Measurements from ENCODE around the gene SMIM35.

SMIM35 gene

DNA sequence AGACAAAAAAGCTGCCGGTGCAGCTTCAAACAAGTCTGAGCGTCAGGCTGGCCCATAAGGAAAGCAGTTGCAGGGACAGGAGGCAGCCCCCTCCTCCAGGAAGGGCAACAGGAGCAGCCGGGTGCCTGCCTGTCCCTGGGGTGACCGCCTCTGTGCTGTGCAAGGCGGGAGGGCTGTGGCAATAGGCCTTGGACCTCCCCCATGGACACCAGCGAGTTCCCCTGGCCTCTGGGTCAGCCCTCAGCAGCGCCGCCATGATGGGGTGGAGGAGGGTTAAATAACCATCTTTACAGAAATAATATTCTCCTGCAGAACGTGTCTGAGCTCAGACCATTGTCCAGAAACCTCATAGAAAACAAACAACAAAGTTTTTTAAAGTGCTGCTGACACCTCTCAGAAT, 13.2 kb downstream of the SMIM35 start:
- Histone ChIP-seq H3K4me3 (replicated peaks; ENCODE audit: low read depth, low read length) (no peak overlapping the region), H3K27me3 (replicated peaks; ENCODE audit: control insufficient read depth, insufficient read depth, low read length) (no peaks in the 10 kb centered on the region; the same call in none of the 2 replicates), H3K36me3 (ENCODE audit: control insufficient read depth, insufficient read depth, low read length) (no peaks in the 10 kb centered on the region)
- no peak for DNase-seq (ENCODE audit: extremely low read depth, insufficient read length)
- TF ChIP-seq, protein P1, sequence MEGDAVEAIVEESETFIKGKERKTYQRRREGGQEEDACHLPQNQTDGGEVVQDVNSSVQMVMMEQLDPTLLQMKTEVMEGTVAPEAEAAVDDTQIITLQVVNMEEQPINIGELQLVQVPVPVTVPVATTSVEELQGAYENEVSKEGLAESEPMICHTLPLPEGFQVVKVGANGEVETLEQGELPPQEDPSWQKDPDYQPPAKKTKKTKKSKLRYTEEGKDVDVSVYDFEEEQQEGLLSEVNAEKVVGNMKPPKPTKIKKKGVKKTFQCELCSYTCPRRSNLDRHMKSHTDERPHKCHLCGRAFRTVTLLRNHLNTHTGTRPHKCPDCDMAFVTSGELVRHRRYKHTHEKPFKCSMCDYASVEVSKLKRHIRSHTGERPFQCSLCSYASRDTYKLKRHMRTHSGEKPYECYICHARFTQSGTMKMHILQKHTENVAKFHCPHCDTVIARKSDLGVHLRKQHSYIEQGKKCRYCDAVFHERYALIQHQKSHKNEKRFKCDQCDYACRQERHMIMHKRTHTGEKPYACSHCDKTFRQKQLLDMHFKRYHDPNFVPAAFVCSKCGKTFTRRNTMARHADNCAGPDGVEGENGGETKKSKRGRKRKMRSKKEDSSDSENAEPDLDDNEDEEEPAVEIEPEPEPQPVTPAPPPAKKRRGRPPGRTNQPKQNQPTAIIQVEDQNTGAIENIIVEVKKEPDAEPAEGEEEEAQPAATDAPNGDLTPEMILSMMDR (IDR thresholded peaks at IDR 0.05; ENCODE audit: insufficient read depth, low read length, poor library complexity, severe bottlenecking) = no peak

- Histone ChIP-seq H3K36me3 (ENCODE audit: control insufficient read depth, insufficient read depth, low read length) (no peaks in the 10 kb centered on the region), H3K4me3 (replicated peaks; ENCODE audit: low read depth, low read length) (no peak overlapping the region), H3K27me3 (replicated peaks; ENCODE audit: control insufficient read depth, insufficient read depth, low read length) (no peaks in the 10 kb centered on the region; the same call in none of the 2 replicates)
- TF ChIP-seq, protein P1 (IDR thresholded peaks at IDR 0.05; ENCODE audit: insufficient read depth, low read length, poor library complexity, severe bottlenecking) = no peak
- DNase-seq (ENCODE audit: extremely low read depth, insufficient read length) = no peak
These were observed 15.2 kb downstream of the SMIM35 start for GRCh38 chr11:118071416-118072030.

DNA sequence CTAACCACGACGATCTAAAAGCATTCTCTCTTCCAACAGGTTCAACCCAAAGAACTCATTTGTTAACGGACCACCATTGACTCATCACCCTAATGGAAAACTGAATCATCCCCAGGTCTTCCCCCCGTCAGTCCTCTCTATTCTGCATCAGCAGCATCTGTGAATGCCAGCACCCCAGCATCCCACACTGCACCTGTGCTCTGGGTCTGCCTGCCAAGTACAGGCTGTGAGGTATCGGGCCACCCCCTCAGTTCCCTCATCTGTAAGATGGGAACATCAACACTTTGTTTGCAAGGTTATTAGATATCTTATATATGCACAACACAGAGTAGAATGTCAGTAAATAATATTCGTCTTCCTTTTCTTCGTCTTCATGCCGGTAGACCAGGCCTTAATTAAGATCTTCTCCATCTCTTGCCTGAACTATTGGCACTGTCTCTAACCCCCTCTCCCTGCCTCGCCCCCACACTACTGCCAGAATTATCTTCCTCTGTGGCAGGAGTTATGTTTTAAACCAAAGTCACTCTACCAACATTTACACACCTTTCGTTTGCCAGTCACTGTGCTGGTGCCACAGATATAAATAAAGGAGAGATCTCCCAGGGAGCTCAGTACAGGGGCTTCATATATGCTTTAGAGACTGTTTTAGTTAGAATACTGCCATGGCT, 17.7 kb downstream of the SMIM35 start:
- Histone ChIP-seq H3K27me3 (replicated peaks; ENCODE audit: control insufficient read depth, insufficient read depth, low read length) (no peaks in the 10 kb centered on the region; the same call in none of the 2 replicates), H3K36me3 (ENCODE audit: control insufficient read depth, insufficient read depth, low read length) (no peaks in the 10 kb centered on the region)

DNA sequence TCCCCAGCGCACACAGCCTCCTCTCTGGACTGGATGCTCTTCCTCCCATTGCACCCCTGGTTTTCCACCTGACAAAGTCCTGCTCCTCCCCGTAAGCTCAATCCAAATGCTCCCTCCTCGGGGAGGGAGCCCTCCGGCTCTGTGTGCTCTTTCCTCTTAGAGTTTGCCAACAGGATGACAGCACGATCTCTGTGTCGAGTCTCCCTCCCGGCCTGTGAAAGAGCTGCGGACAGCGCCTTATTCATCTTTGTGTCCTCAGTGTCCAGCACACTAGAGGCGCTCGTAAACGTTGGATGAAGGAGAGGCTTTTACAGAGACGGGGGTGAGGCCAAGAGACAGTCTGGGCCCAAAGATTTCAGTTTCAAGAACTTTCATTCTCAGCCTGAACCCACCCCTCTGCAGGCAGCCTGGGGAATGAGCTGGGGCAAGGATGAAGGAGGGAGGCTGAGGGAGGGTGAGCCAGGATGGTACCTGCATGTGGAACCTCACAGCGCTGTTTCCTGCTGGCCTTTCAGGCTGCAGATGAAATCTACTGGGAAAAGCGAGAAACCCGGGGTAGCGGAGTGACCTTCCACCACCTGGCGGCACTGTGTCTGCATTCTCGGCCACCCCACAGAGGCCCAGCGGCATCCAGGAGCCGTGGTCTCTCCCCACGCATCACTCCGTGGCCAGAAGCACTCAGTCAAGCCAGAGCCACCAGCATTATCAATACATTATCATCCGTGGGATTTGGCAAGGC, 18.4 kb downstream of the SMIM35 start:
- TF ChIP-seq, protein P1 (IDR thresholded peaks at IDR 0.05; ENCODE audit: insufficient read depth, low read length, poor library complexity, severe bottlenecking) = no peak
- no peak for DNase-seq (ENCODE audit: extremely low read depth, insufficient read length)
- Histone ChIP-seq H3K27me3 (replicated peaks; ENCODE audit: control insufficient read depth, insufficient read depth, low read length) (no peaks in the 10 kb centered on the region; the same call in none of the 2 replicates), H3K36me3 (ENCODE audit: control insufficient read depth, insufficient read depth, low read length) (no peaks in the 10 kb centered on the region), H3K4me3 (replicated peaks; ENCODE audit: low read depth, low read length) (no peak overlapping the region)

More for the DNA sequence above, 17.7 kb downstream of the SMIM35 start:
- no peak for DNase-seq (ENCODE audit: extremely low read depth, insufficient read length)
- TF ChIP-seq, protein P1 (IDR thresholded peaks at IDR 0.05; ENCODE audit: insufficient read depth, low read length, poor library complexity, severe bottlenecking) = no peak
- no peak overlapping the region for H3K4me3 ChIP-seq (replicated peaks; ENCODE audit: low read depth, low read length)

- Histone ChIP-seq H3K36me3 (ENCODE audit: control insufficient read depth, insufficient read depth, low read length) (no peaks in the 10 kb centered on the region), H3K27me3 (replicated peaks; ENCODE audit: control insufficient read depth, insufficient read depth, low read length) (no peaks in the 10 kb centered on the region; the same call in none of the 2 replicates), H3K4me3 (replicated peaks; ENCODE audit: low read depth, low read length) (no peak overlapping the region)
- TF ChIP-seq, protein P1 (IDR thresholded peaks at IDR 0.05; ENCODE audit: insufficient read depth, low read length, poor library complexity, severe bottlenecking) = no peak
- DNase-seq (ENCODE audit: extremely low read depth, insufficient read length) = no peak
These were observed 19.8 kb downstream of the SMIM35 start for GRCh38 chr11:118067006-118067405.

All from GM06990 (cell line).